ENCODE measurements around the gene WBP2.
A peak's percentile ranks its signal among the peaks of the same experiment; 100 is the strongest.

Gene WBP2

GRCh38 chr17:75844530-75845057, 10.5 kb downstream of the WBP2 start:
- DNase-seq, result peak in 1 of 5 experiments; percentile 44

GRCh38 chr17:75843577-75844529, 11.3 kb downstream of the WBP2 start, which contains the start of gene UNC13D:
TSS of gene UNC13D (minus strand) at chr17:75844404. CDS start at chr17:75844337, 67 bp downstream.
- peak in 4 of 5 experiments; percentile 38 to 83 (median 62) for DNase-seq

GRCh38 chr17:75842963-75843576, 12.1 kb downstream of the WBP2 start:
- peak in 1 of 5 experiments; percentile 65 for DNase-seq

- DNase-seq, result no peak
Measured at GRCh38 chr17:75842411-75842810, 12.7 kb downstream of the WBP2 start.

GRCh38 chr17:75840799-75841164, 14.4 kb downstream of the WBP2 start:
- DNase-seq, result no peak

GRCh38 chr17:75839942-75840798, 15.0 kb downstream of the WBP2 start:
- DNase-seq, result no peak

- no peak for DNase-seq
Measured at GRCh38 chr17:75838410-75838809, 16.7 kb downstream of the WBP2 start.

GRCh38 chr17:75837899-75838298, 17.2 kb downstream of the WBP2 start:
- no peak for DNase-seq

- DNase-seq, result no peak
Measured at GRCh38 chr17:75836605-75837004, 18.5 kb downstream of the WBP2 start.

- DNase-seq, result no peak
Measured at GRCh38 chr17:75835654-75835987, 19.5 kb downstream of the WBP2 start.

GRCh38 chr17:75834928-75835653, 20.0 kb downstream of the WBP2 start:
- DNase-seq, result no peak

GRCh38 chr17:75834279-75834920, 20.7 kb downstream of the WBP2 start:
- no peak for DNase-seq

- peak in 2 of 5 experiments; percentile 32 to 60 for DNase-seq
Measured at GRCh38 chr17:75832652-75833400, 22.3 kb downstream of the WBP2 start.

GRCh38 chr17:75832164-75832651, 22.9 kb downstream of the WBP2 start:
- DNase-seq, result peak in 3 of 5 experiments; percentile 32 to 85 (median 77)

GRCh38 chr17:75831032-75831571, 24.0 kb downstream of the WBP2 start:
- no peak for DNase-seq

- peak in 1 of 5 experiments; percentile 22 for DNase-seq
Measured at GRCh38 chr17:75830164-75831031, 24.7 kb downstream of the WBP2 start.

- DNase-seq, result no peak
Measured at GRCh38 chr17:75829747-75830146, 25.4 kb downstream of the WBP2 start.

- no peak for DNase-seq
Measured at GRCh38 chr17:75828741-75829140, 26.4 kb downstream of the WBP2 start.

- DNase-seq, result no peak
Measured at GRCh38 chr17:75828076-75828400, 27.1 kb downstream of the WBP2 start.
